Measurements from ENCODE around the gene TMEM108.

- TF ChIP-seq CTCF (IDR thresholded peaks at IDR 0.05; ENCODE audit: low read depth, low read length, poor library complexity, severe bottlenecking) = no peak
- TF ChIP-seq EZH2phosphoT487 (IDR thresholded peaks at IDR 0.05; ENCODE audit: borderline replicate concordance, low read length) = no peak
These were observed 207.9 kb downstream of the TMEM108 start for GRCh38 chr3:133246119-133246518.
